Nephron (organoid): ENCODE results near the gene FGF7.

Experiments
- H3K27ac Mint-ChIP-seq, 3 experiments: 2 replicates each; pipeline ENCODE4 v1.8.0; 2020; ENCODE audit warnings: mixed read lengths in 3 of 3, mild to moderate bottlenecking in 2 of 3, moderate library complexity in 1 of 3
- H3K27me3 Mint-ChIP-seq: 2 replicates; pipeline ENCODE4 v1.8.0; 2021; ENCODE audit warnings: low read depth, mild to moderate bottlenecking, moderate library complexity, mixed read lengths
- H3K36me3 Mint-ChIP-seq: 2 replicates; pipeline ENCODE4 v1.8.0; 2020; ENCODE audit warnings: low read depth, mixed read lengths
- H3K4me1 Mint-ChIP-seq: 2 replicates; pipeline ENCODE4 v1.8.0; 2020; ENCODE audit warnings: mixed read lengths
- H3K4me3 Mint-ChIP-seq, 3 experiments: 2 replicates each; pipeline ENCODE4 v1.8.0; 2020; ENCODE audit warnings: mild to moderate bottlenecking in 3 of 3, mixed read lengths in 3 of 3, moderate library complexity in 2 of 3
- H3K9me3 Mint-ChIP-seq: 2 replicates; pipeline ENCODE4 v1.8.0; 2020; ENCODE audit warnings: mixed read lengths
- CTCF ChIP-seq, 3 experiments: fragments of 200-600 bp; sonication (generic); IDR thresholded peaks; one replicate each; pipeline ENCODE4 v1.5.0; 2021; ENCODE audit warnings: antibody characterized with exemption in 3 of 3; ENCODE audit not compliant: unreplicated experiment in 3 of 3

Gene FGF7

GRCh38 chr15:49521802-49522201 lies 98.8 kb downstream of the FGF7 start:
- Mint-ChIP-seq H3K36me3 (peaks cover 8% of the 10 kb centered on the region), H3K9me3 (peaks cover 35% of the 10 kb centered on the region), H3K4me3 (no peak overlapping the region), H3K4me1 (no peaks in the 10 kb centered on the region), H3K27me3 (no peaks in the 10 kb centered on the region), H3K27ac (no peak overlapping the region)
- TF ChIP-seq CTCF (IDR thresholded peaks at IDR 0.05; ENCODE audit: unreplicated experiment in 3 of 3), result no peak

- H3K27me3 Mint-ChIP-seq, result no peaks in the 10 kb centered on the region
- peaks cover 19% of the 10 kb centered on the region for H3K9me3 Mint-ChIP-seq
- H3K4me1 Mint-ChIP-seq, result no peaks in the 10 kb centered on the region
- no peak overlapping the region for H3K4me3 Mint-ChIP-seq
- no peak overlapping the region for H3K27ac Mint-ChIP-seq
- H3K36me3 Mint-ChIP-seq, result peaks cover 6% of the 10 kb centered on the region
- no peak for TF ChIP-seq CTCF (IDR thresholded peaks at IDR 0.05; ENCODE audit: unreplicated experiment in 3 of 3)
Measured at GRCh38 chr15:49528289-49528688, 105.2 kb downstream of the FGF7 start.

GRCh38 chr15:49530092-49530491 lies 107.0 kb downstream of the FGF7 start:
- Mint-ChIP-seq H3K27me3 (peaks cover 3% of the 10 kb centered on the region), H3K4me1 (no peaks in the 10 kb centered on the region), H3K27ac (no peak overlapping the region), H3K36me3 (no peaks in the 10 kb centered on the region), H3K9me3 (peaks cover 19% of the 10 kb centered on the region), H3K4me3 (no peak overlapping the region)
- no peak for TF ChIP-seq CTCF (IDR thresholded peaks at IDR 0.05; ENCODE audit: unreplicated experiment in 3 of 3)
